HL-60 (cell line): ENCODE results near the gene PIGN.

Source experiments
- DNase-seq, 2 experiments: peaks; one replicate each; pipeline ENCODE4 v3.0.0-alpha.2; 2010 to 2020; ENCODE audit warnings: low read depth in 1 of 2, low spot score in 1 of 2
- H3K27ac ChIP-seq: fragments of 250-450 bp; sonication (Bioruptor Pico); replicated peaks from 2 replicates; pipeline ENCODE4 v1.5.1; 2020; ENCODE audit warnings: mild to moderate bottlenecking, moderate library complexity
- H3K27me3 ChIP-seq: fragments of 250-450 bp; sonication (Bioruptor Pico); 2 replicates; pipeline ENCODE4 v1.5.1; 2021; ENCODE audit warnings: mild to moderate bottlenecking, moderate library complexity; ENCODE audit not compliant: insufficient read depth, poor library complexity, severe bottlenecking
- H3K4me3 ChIP-seq: replicated peaks from 2 replicates; pipeline ENCODE4 v1.5.1; 2011; ENCODE audit warnings: mild to moderate bottlenecking, control low read depth, low read length; ENCODE audit not compliant: insufficient read depth
- GABPA ChIP-seq: IDR thresholded peaks from 2 replicates; pipeline ENCODE4 v1.6.1; 2012; ENCODE audit warnings: low read depth
- POLR2AphosphoS5 ChIP-seq: IDR thresholded peaks from 2 replicates; pipeline ENCODE4 v1.6.1; 2012; ENCODE audit warnings: low read depth
- REST ChIP-seq: IDR thresholded peaks from 2 replicates; pipeline ENCODE4 v1.6.1; 2012; ENCODE audit warnings: low read depth; ENCODE audit not compliant: insufficient replicate concordance
- SPI1 ChIP-seq: IDR thresholded peaks from 2 replicates; pipeline ENCODE4 v1.6.1; 2012; ENCODE audit warnings: low read depth, mild to moderate bottlenecking, borderline replicate concordance
- TF ChIP-seq, protein P1 (sequence below): IDR thresholded peaks from one replicate; pipeline ENCODE4 v1.5.1; 2011; ENCODE audit warnings: low read length, control low read depth, inconsistent platforms; ENCODE audit not compliant: insufficient read depth

The PIGN gene

DNA sequence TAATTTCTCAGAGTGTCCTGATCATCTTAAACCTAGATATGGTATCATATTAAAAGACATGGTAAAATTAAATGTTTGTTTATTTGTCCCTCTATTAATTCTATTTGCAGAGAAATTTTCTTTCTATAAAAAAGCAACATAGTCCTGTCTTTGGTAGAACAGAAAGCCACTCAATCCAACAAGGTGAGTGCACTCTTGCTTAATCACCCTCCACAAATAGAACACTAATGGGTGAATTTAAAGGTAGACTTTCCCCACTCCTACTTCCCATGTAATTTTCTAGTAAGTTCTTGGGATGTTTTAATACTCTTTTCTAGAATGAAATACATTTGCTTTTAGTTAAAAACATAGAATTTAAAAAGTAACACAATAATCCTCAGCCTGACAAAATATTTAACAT is 97.7 kb downstream of the PIGN start:
- DNase-seq: no peak
- Histone ChIP-seq H3K4me3 (no peak overlapping the region), H3K27me3 (no peaks in the 10 kb centered on the region), H3K27ac (no peak overlapping the region)
- no peak for TF ChIP-seq REST
- TF ChIP-seq, protein P1, sequence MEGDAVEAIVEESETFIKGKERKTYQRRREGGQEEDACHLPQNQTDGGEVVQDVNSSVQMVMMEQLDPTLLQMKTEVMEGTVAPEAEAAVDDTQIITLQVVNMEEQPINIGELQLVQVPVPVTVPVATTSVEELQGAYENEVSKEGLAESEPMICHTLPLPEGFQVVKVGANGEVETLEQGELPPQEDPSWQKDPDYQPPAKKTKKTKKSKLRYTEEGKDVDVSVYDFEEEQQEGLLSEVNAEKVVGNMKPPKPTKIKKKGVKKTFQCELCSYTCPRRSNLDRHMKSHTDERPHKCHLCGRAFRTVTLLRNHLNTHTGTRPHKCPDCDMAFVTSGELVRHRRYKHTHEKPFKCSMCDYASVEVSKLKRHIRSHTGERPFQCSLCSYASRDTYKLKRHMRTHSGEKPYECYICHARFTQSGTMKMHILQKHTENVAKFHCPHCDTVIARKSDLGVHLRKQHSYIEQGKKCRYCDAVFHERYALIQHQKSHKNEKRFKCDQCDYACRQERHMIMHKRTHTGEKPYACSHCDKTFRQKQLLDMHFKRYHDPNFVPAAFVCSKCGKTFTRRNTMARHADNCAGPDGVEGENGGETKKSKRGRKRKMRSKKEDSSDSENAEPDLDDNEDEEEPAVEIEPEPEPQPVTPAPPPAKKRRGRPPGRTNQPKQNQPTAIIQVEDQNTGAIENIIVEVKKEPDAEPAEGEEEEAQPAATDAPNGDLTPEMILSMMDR: no peak
- no peak for TF ChIP-seq GABPA
- TF ChIP-seq POLR2AphosphoS5: no peak
- no peak for TF ChIP-seq SPI1

- no peak overlapping the region for H3K27ac ChIP-seq
- TF ChIP-seq GABPA (no peak), POLR2AphosphoS5 (no peak), SPI1 (no peak)
- TF ChIP-seq, protein P1: no peak
- no peak for DNase-seq
- no peaks in the 10 kb centered on the region for H3K27me3 ChIP-seq
- H3K4me3 ChIP-seq: no peak overlapping the region
These were observed 98.7 kb downstream of the PIGN start for GRCh38 chr18:62088156-62088555.

- no peaks in the 10 kb centered on the region for H3K27me3 ChIP-seq
- TF ChIP-seq REST: no peak
- no peak for TF ChIP-seq GABPA
- no peak for TF ChIP-seq SPI1
- TF ChIP-seq, protein P1: no peak
- TF ChIP-seq POLR2AphosphoS5: no peak
- peak; percentile 12 to 60 for DNase-seq
These were observed 101.1 kb downstream of the PIGN start for GRCh38 chr18:62085756-62086155.

DNA sequence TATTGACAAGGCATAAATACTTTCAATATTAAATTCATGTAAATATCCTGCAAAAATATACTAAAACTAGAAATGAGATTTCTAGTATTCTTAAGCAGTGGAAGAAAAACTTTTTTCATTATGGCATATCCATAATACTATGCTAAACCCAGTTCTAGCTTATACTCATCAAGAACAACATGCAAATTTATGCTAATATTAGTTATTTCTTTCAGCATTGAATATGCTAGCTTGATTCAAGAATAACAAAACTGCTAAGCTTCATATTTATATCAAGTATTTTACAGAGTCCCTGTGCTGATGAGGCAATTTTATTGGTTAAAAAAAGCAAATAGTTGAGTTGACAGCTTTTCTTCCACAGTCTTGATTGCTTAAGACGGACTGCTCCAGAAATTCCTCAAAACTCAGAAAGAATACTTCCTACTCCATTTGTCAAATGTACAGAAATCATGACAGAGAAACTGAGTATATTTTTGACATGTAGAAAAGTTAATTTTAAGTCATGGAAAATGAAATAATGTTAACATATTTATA is 105.0 kb downstream of the PIGN start:
- TF ChIP-seq GABPA: no peak
- Histone ChIP-seq H3K27ac (no peak overlapping the region), H3K27me3 (no peaks in the 10 kb centered on the region), H3K4me3 (no peak overlapping the region)
- DNase-seq: no peak

More at GRCh38 chr18:62085756-62086155, 101.1 kb downstream of the PIGN start:
- Histone ChIP-seq H3K4me3 (no peak overlapping the region), H3K27ac (no peak overlapping the region)
